SK-N-MC (cell line): ENCODE measurements around the gene PRDM10.
"Not testable (repeated sequence)": the region's sequence is repeated elsewhere in the genome, so short reads cannot be mapped to it uniquely, and the experiment has no call there.

ENCODE experiments used
- EZH2 ChIP-seq: fragments of 200-600 bp; sonication (generic); IDR thresholded peaks from one replicate; pipeline ENCODE4 v1.6.1; 2017; ENCODE audit warnings: antibody characterized with exemption
- POLR2AphosphoS5 ChIP-seq: IDR thresholded peaks from 2 replicates; pipeline ENCODE4 v1.6.1; 2012; ENCODE audit warnings: mild to moderate bottlenecking, low read depth, low read length, borderline replicate concordance

DNA sequence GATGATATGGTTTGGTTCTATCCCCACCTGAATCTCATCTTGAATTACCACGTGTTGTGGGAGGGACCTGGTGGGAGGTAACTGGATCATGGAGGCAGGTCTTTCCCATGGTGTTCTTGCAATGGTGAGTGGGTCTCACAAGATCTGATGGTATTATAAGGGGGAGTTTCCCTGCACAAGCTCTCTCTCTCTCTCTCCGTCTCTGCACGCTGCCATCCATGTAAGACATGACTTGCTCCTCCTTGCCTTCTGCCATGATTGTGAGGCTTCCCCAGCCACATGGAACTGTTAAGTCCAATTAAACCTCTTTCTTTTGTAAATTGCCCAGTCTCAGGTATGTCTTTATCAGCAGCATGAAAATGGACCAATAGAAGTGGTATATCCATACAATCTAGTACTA, 13.2 kb upstream of the PRDM10 start:
- not testable (repeated sequence) for TF ChIP-seq POLR2AphosphoS5, EZH2
